IMR-90 (cell line): ENCODE measurements around the gene KL. TPM values are rescaled to one million over a fixed set of nuclear protein-coding genes. Genes with fewer than 3 reads are reported as not detected.

ENCODE experiments used
- ATAC-seq: fragments of 200-7000 bp; cut with Tn5 transposase; 2 replicates; pipeline ENCODE4 v1.9.1; 2020; ENCODE audit warnings: low read depth, mild to moderate bottlenecking, moderate library complexity
- BruUV-seq: library from RNA; stranded (reverse); fragments of 400-500 nt; replicated peaks from 2 replicates; lab custom pipeline; 2021; lab: Mats Ljungman, UMichigan
- CTCF ChIA-PET: fragments of 300-600 bp; formaldehyde crosslinking; extraction: SDS; loops from one replicate; lab custom pipeline; 2021; ENCODE audit warnings: antibody characterized with exemption; lab: Yijun Ruan, JAX
- POLR2A ChIA-PET: fragments of 300-600 bp; sonication (Branson Sonifier 250); formaldehyde crosslinking; loops from one replicate; lab custom pipeline; 2022; ENCODE audit warnings: antibody characterized with exemption; ENCODE audit not compliant: unreplicated experiment; lab: Charles Lee
- DNase-seq: peaks from one replicate; pipeline ENCODE4 v3.0.0; 2013
- H2AFZ ChIP-seq: replicated peaks from 2 replicates; pipeline ENCODE3; 2013; ENCODE audit warnings: low read length, mild to moderate bottlenecking; ENCODE audit not compliant: poor library complexity
- H2AK5ac ChIP-seq: 2 replicates; pipeline ENCODE4 v1.6.1; 2013; ENCODE audit warnings: low read depth, low read length, inconsistent platforms
- H2AK9ac ChIP-seq: replicated peaks from 2 replicates; pipeline ENCODE3; 2013; ENCODE audit warnings: mild to moderate bottlenecking, low read depth, low read length, moderate library complexity; ENCODE audit not compliant: poor library complexity
- H2BK120ac ChIP-seq: 2 replicates; pipeline ENCODE4 v1.6.1; 2013; ENCODE audit warnings: low read depth, low read length, inconsistent platforms
- H2BK15ac ChIP-seq: 3 replicates; pipeline ENCODE4 v1.6.1; 2013; ENCODE audit warnings: low read depth, low read length, inconsistent platforms
- H2BK20ac ChIP-seq: 2 replicates; pipeline ENCODE4 v1.6.1; 2013; ENCODE audit warnings: low read depth, mild to moderate bottlenecking, inconsistent platforms, low read length, moderate library complexity
- H2BK5ac ChIP-seq: 2 replicates; pipeline ENCODE4 v1.6.1; 2013; ENCODE audit warnings: mild to moderate bottlenecking, low read depth, low read length, inconsistent platforms; ENCODE audit not compliant: poor library complexity, severe bottlenecking
- H3K14ac ChIP-seq: replicated peaks from 2 replicates; pipeline ENCODE4 v1.6.1; 2013; ENCODE audit warnings: low read depth, low read length, inconsistent platforms
- H3K18ac ChIP-seq: 2 replicates; pipeline ENCODE4 v1.6.1; 2013; ENCODE audit warnings: low read depth, low read length, control low read depth
- H3K23ac ChIP-seq: 2 replicates; pipeline ENCODE4 v1.6.1; 2013; ENCODE audit warnings: low read depth, low read length, inconsistent platforms
- H3K27ac ChIP-seq: 2 replicates; pipeline ENCODE4 v1.5.1; 2013; ENCODE audit warnings: mild to moderate bottlenecking, control low read depth, low read length; ENCODE audit not compliant: insufficient read depth
- H3K27me3 ChIP-seq: 2 replicates; pipeline ENCODE4 v1.6.1; 2013; ENCODE audit warnings: low read length; ENCODE audit not compliant: control insufficient read depth, insufficient read depth
- H3K36me3 ChIP-seq: 2 replicates; pipeline ENCODE4 v1.6.1; 2013; ENCODE audit warnings: low read length, mixed read lengths; ENCODE audit not compliant: control insufficient read depth, insufficient read depth
- H3K4ac ChIP-seq: 2 replicates; pipeline ENCODE4 v1.6.1; 2013; ENCODE audit warnings: low read depth, low read length, inconsistent platforms
- H3K4me1 ChIP-seq: 2 replicates; pipeline ENCODE4 v1.6.1; 2013; ENCODE audit warnings: low read length, mixed read lengths; ENCODE audit not compliant: control insufficient read depth, insufficient read depth
- H3K4me2 ChIP-seq: 2 replicates; pipeline ENCODE4 v1.6.1; 2013; ENCODE audit warnings: low read depth, mild to moderate bottlenecking, control low read depth, low read length, moderate library complexity
- H3K4me3 ChIP-seq: 2 replicates; pipeline ENCODE4 v1.5.1; 2013; ENCODE audit warnings: low read depth, mild to moderate bottlenecking, control low read depth, low read length, moderate library complexity; ENCODE audit not compliant: insufficient read depth
- H3K56ac ChIP-seq: 2 replicates; pipeline ENCODE4 v1.6.1; 2013; ENCODE audit warnings: low read length, inconsistent platforms; ENCODE audit not compliant: insufficient read depth; ENCODE audit errors: extremely low read depth
- H3K79me1 ChIP-seq, 2 experiments: 2 replicates each; pipeline ENCODE4 v1.6.1; 2013; ENCODE audit warnings: low read length in 2 of 2, inconsistent platforms in 1 of 2, low read depth in 1 of 2
- H3K9ac ChIP-seq: 2 replicates; pipeline ENCODE4 v1.6.1; 2013; ENCODE audit warnings: low read depth, low read length, control low read depth
- H3K9me1 ChIP-seq: 2 replicates; pipeline ENCODE4 v1.6.1; 2013; ENCODE audit warnings: low read length, inconsistent platforms; ENCODE audit not compliant: insufficient read depth
- H3K9me3 ChIP-seq: 2 replicates; pipeline ENCODE4 v1.6.1; 2013; ENCODE audit warnings: low read length; ENCODE audit not compliant: control insufficient read depth, insufficient read depth
- H4K20me1 ChIP-seq: 2 replicates; pipeline ENCODE4 v1.6.1; 2013; ENCODE audit warnings: low read length, inconsistent platforms; ENCODE audit not compliant: insufficient read depth
- H4K5ac ChIP-seq: 2 replicates; pipeline ENCODE4 v1.6.1; 2013; ENCODE audit warnings: mild to moderate bottlenecking, low read depth, low read length, control low read depth
- H4K8ac ChIP-seq, 2 experiments: 2 replicates each; pipeline ENCODE4 v1.6.1; 2013; ENCODE audit warnings: low read depth in 2 of 2, low read length in 2 of 2, control low read depth in 1 of 2, inconsistent platforms in 1 of 2
- H4K91ac ChIP-seq: 2 replicates; pipeline ENCODE4 v1.6.1; 2013; ENCODE audit warnings: low read depth, low read length, inconsistent platforms; ENCODE audit not compliant: insufficient read depth
- BHLHE40 ChIP-seq: fragments of 150-350 bp; IDR thresholded peaks from 2 replicates; pipeline ENCODE4 v1.6.1; 2016; ENCODE audit warnings: mild to moderate bottlenecking, low read depth, low read length
- CEBPB ChIP-seq: IDR thresholded peaks from 2 replicates; pipeline ENCODE4 v1.6.1; 2012; ENCODE audit warnings: low read depth, low read length, improper control_type of control experiment
- CHD1 ChIP-seq: IDR thresholded peaks from 2 replicates; pipeline ENCODE4 v1.6.1; 2012; ENCODE audit warnings: low read depth, low read length, improper control_type of control experiment
- CTCF ChIP-seq: conservative IDR thresholded peaks from 2 replicates; pipeline ENCODE4 v1.5.1; 2012; ENCODE audit warnings: mild to moderate bottlenecking, low read depth, low read length, improper control_type of control experiment
- ELK1 ChIP-seq: fragments of 150-350 bp; IDR thresholded peaks from 2 replicates; pipeline ENCODE4 v1.6.1; 2016; ENCODE audit warnings: low read depth, mild to moderate bottlenecking, low read length, moderate library complexity, borderline replicate concordance
- FOS ChIP-seq: fragments of 150-350 bp; IDR thresholded peaks from 2 replicates; pipeline ENCODE4 v1.6.1; 2016; ENCODE audit warnings: low read depth, low read length
- MAFK ChIP-seq: IDR thresholded peaks from 2 replicates; pipeline ENCODE4 v1.6.1; 2012; ENCODE audit warnings: low read depth, low read length, improper control_type of control experiment
- MAZ ChIP-seq: IDR thresholded peaks from 2 replicates; pipeline ENCODE4 v1.6.1; 2012; ENCODE audit warnings: low read depth, mild to moderate bottlenecking, low read length, improper control_type of control experiment, moderate library complexity, borderline replicate concordance
- MXI1 ChIP-seq: IDR thresholded peaks from 2 replicates; pipeline ENCODE4 v1.6.1; 2012; ENCODE audit warnings: low read depth, mild to moderate bottlenecking, low read length, moderate library complexity, borderline replicate concordance
- NFE2L2 ChIP-seq: fragments of 150-350 bp; IDR thresholded peaks from 2 replicates; pipeline ENCODE4 v1.6.1; 2016; ENCODE audit warnings: low read depth, mild to moderate bottlenecking, low read length
- POLR2A ChIP-seq: IDR thresholded peaks from 2 replicates; pipeline ENCODE4 v1.6.1; 2012; ENCODE audit warnings: mild to moderate bottlenecking, low read depth, low read length
- RFX5 ChIP-seq: IDR thresholded peaks from 2 replicates; pipeline ENCODE4 v1.8.0; 2012; ENCODE audit warnings: low read depth, mild to moderate bottlenecking, low read length, moderate library complexity
- SMC3 ChIP-seq: fragments of 150-350 bp; IDR thresholded peaks from 2 replicates; pipeline ENCODE4 v1.6.1; 2016; ENCODE audit warnings: low read depth, mild to moderate bottlenecking, antibody characterized with exemption, low read length, moderate library complexity
- USF2 ChIP-seq: fragments of 150-350 bp; IDR thresholded peaks from 2 replicates; pipeline ENCODE4 v1.6.1; 2017; ENCODE audit warnings: mild to moderate bottlenecking, antibody characterized with exemption, low read length, low read depth
- WGBS, 2 experiments: methylation state at CpG; one replicate each; pipeline versions ENCODE4 v1.1.5 to v1.1.7; 2013; ENCODE audit warnings: missing lambda C conversion rate in 2 of 2; ENCODE audit not compliant: insufficient read length in 1 of 2; ENCODE audit errors: extremely low coverage in 2 of 2; 5-methylcytosine and 5-hydroxymethylcytosine counted together
- dilution Hi-C: fragments of 300-500 bp; cut with HindIII; formaldehyde crosslinking; loops from one replicate; pipeline ENCODE4 v1.14.3; 2018; ENCODE audit warnings: low sequenced_read_pairs; ENCODE audit not compliant: unreplicated experiment
- in situ Hi-C: fragments of 300-500 bp; cut with MboI; formaldehyde crosslinking; loops from 3 replicates; pipeline ENCODE4 v1.14.3; 2019; ENCODE audit warnings: low sequenced_read_pairs, inconsistent platforms, mixed read lengths
- intact Hi-C: fragments of 100-400 bp; cut with micrococcal nuclease; formaldehyde crosslinking; loops from 2 replicates; pipeline ENCODE4 v1.10.0; 2022
- polyA plus RNA-seq, 3 experiments: library from polyadenylated mRNA; depleted of rRNA; stranded (reverse); fragments of >200 nt; gene quantifications; 2 replicates each; pipeline ENCODE4 v1.2.3, GENCODE V29; 2012; ENCODE audit warnings: low replicate concordance in 1 of 3
- total RNA-seq: library from RNA; depleted of rRNA; stranded (reverse); fragments of >200 nt; gene quantifications from 2 replicates; pipeline ENCODE4 v1.2.3, GENCODE V29; 2012

The KL gene
- total and polyA plus RNA-seq, 2 of the 4 experiments (the other 2 are of a cell fraction), result not detected

GRCh38 chr13:32968793-32969192 is 47.4 kb upstream of the KL start:
- ATAC-seq, result no peak
- Histone ChIP-seq H2BK20ac (peak overlapping the region; percentile 12; the same call in 1 of the 2 replicates), H3K14ac (no peak overlapping the region), H4K5ac (no peak overlapping the region), H2BK5ac (no peak overlapping the region), H2AK5ac (peak overlapping the region; percentile 10; the same call in 1 of the 2 replicates), H3K79me1 (no peaks in the 10 kb centered on the region), H3K36me3 (no peaks in the 10 kb centered on the region), H3K9me1 (no peaks in the 10 kb centered on the region), H4K91ac (no peak overlapping the region), H3K18ac (0 out of 2 replicates have a peak overlapping the region, but pooled peaks have one; percentile 31), H3K27ac (no peak overlapping the region), H2BK120ac (no peak overlapping the region), H3K9ac (no peak overlapping the region), H3K4me3 (no peak overlapping the region), H3K4ac (no peak overlapping the region; the same call in 1 of the 2 replicates), H3K23ac (no peak overlapping the region), H3K27me3 (no peaks in the 10 kb centered on the region), H3K4me2 (no peak overlapping the region), H3K4me1 (0 out of 2 replicates have a peak, but pooled peaks cover 1% of the 10 kb centered on the region), H2AFZ (no peak overlapping the region), H4K20me1 (no peaks in the 10 kb centered on the region), H4K8ac (no peak overlapping the region; a peak in 1 of 4 replicates), H2BK15ac (no peak overlapping the region), H3K56ac (no peak overlapping the region), H3K9me3 (no peaks in the 10 kb centered on the region), H2AK9ac (no peak overlapping the region)
- WGBS, 2 experiments, result no CpG with 5 or more reads among the region's 3 CpGs
- dilution Hi-C loops (no loop called here), in situ Hi-C loops (no loop called here), intact Hi-C loops (no loop called here)
- no peak for DNase-seq
- TF ChIP-seq SMC3 (no peak), CHD1 (no peak), ELK1 (no peak), NFE2L2 (no peak), MXI1 (no peak), BHLHE40 (no peak), RFX5 (no peak), POLR2A (no peak), CTCF (no peak), USF2 (no peak), CEBPB (no peak), FOS (no peak), MAFK (no peak), MAZ (no peak)
- ChIA-PET POLR2A (no interaction called here), CTCF (no interaction called here)
- BruUV-seq, result no TSS peak
